Keratinocyte (primary cell): ENCODE results near the gene PID1.

Source experiments
- EZH2 ChIP-seq: IDR thresholded peaks from one replicate; pipeline ENCODE4 v1.6.1; 2012; ENCODE audit warnings: inconsistent platforms, mild to moderate bottlenecking, low read length, moderate library complexity
- TF ChIP-seq, protein P1 (sequence below), 3 experiments: IDR thresholded peaks in 1 of 3; conservative IDR thresholded peaks in 1 of 3; optimal IDR thresholded peaks in 1 of 3; 2 replicates in 2 of 3; 3 replicates in 1 of 3; pipeline versions ENCODE3 to v1.5.1; 2011; ENCODE audit warnings: low read length in 3 of 3, mild to moderate bottlenecking in 3 of 3, moderate library complexity in 2 of 3, control low read depth in 1 of 3, inconsistent platforms in 1 of 3; ENCODE audit not compliant: insufficient read depth in 2 of 3; ENCODE audit errors: extremely low read depth in 1 of 3

DNA sequence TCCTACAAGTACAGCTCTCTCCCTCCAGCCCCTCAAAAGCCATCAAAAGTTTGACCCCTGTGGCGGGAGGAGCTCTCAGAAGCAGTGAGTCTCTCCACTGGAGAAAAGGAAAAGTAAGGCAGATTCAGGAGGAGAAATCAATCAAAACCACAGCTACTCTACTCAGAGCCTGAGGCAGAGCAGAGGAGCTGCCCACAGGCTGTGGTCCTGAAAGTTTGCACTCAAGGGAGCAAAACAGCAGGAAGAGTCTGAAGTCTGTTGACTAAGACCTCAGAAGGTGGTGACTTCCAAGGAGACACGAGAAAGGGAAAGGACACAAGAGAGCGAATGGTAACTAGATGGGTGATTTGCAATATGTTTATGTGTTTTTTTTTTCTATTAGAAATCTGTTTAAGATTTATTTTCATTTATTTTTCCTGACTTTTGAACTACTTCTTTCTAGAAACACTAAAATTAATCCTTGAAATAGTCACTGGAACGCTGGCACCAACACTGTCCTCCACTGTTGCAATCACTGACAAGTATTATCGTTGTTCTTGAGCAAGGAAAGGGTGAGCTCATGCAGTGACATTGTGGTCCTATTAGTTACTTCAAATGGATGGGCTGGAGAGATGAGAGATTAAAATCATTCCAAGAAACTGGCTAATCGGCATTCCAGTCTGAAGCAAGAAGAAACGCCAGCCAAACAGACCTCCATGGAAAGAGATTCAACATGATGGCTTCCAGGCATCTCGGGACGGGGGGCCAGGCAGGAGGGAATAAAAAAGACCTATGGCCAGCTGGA, 35.8 kb downstream of the PID1 start:
- TF ChIP-seq, protein P1, sequence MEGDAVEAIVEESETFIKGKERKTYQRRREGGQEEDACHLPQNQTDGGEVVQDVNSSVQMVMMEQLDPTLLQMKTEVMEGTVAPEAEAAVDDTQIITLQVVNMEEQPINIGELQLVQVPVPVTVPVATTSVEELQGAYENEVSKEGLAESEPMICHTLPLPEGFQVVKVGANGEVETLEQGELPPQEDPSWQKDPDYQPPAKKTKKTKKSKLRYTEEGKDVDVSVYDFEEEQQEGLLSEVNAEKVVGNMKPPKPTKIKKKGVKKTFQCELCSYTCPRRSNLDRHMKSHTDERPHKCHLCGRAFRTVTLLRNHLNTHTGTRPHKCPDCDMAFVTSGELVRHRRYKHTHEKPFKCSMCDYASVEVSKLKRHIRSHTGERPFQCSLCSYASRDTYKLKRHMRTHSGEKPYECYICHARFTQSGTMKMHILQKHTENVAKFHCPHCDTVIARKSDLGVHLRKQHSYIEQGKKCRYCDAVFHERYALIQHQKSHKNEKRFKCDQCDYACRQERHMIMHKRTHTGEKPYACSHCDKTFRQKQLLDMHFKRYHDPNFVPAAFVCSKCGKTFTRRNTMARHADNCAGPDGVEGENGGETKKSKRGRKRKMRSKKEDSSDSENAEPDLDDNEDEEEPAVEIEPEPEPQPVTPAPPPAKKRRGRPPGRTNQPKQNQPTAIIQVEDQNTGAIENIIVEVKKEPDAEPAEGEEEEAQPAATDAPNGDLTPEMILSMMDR (optimal IDR thresholded peaks at IDR 0.05 in 1 of 3, IDR thresholded peaks at IDR 0.05 in 1 of 3, conservative IDR thresholded peaks at IDR 0.05 in 1 of 3; ENCODE audit: extremely low read depth in 1 of 3, insufficient read depth in 2 of 3, low read length in 3 of 3): no peak
- TF ChIP-seq EZH2: no peak
